RWPE1 (cell line): ENCODE measurements around the gene CSAD.

Experiments
- CTCF ChIA-PET: fragments of 350-600 bp; sonication (Branson Sonifier 250); formaldehyde crosslinking; extraction: SDS; loops from one replicate; lab custom pipeline; 2021; lab: Yijun Ruan, JAX
- POLR2A ChIA-PET: fragments of 400-600 bp; formaldehyde crosslinking; extraction: SDS; loops from one replicate; lab custom pipeline; 2020; ENCODE audit warnings: antibody characterized with exemption; ENCODE audit not compliant: low non-redundant PET; lab: Yijun Ruan, JAX
- DNase-seq: peaks from one replicate; pipeline ENCODE4 v3.0.0; 2012; ENCODE audit warnings: low spot score
- H3K27ac ChIP-seq: fragments of 450-650 bp; 2 replicates; pipeline ENCODE4 v1.5.1; 2017
- TF ChIP-seq, protein P1 (sequence below): fragments of 450-650 bp; conservative IDR thresholded peaks from 2 replicates; pipeline ENCODE4 v1.5.1; 2017; ENCODE audit warnings: low read depth, mild to moderate bottlenecking

CSAD gene

DNA sequence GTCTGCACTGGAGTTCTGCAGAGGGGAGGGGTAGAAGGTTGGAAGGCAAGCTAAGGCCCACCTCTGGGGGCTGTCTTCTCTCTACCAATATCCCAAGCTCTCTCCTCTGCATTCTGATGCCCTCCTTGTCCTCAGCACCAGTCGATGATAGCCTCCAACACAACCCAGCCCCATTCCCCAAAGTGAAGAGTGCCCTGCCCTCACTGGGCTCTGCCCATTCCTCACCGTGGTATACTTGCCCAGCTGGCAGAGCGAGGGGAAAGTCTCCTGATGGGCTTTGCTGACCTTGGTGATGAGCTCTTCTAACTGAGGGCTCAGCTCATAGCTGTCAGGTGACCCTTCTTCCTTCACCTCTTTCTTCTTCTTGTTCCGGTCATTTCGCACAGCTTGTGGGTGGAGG is 33.5 kb upstream of the CSAD start:
- ChIA-PET POLR2A (interaction anchor here (1.0 to 1.3 kb wide), 2 partner anchors 10 to 37 kb away, joined by 3 read pairs; a partner anchor contains a TSS), CTCF (interaction anchor here (0.9 to 2.6 kb wide), 16 partner anchors 11 to 148 kb away, joined by 3 to 26 read pairs (median 8); partner anchors contain the start of genes AAAS, MYG1 and PFDN5)
- TF ChIP-seq, protein P1, sequence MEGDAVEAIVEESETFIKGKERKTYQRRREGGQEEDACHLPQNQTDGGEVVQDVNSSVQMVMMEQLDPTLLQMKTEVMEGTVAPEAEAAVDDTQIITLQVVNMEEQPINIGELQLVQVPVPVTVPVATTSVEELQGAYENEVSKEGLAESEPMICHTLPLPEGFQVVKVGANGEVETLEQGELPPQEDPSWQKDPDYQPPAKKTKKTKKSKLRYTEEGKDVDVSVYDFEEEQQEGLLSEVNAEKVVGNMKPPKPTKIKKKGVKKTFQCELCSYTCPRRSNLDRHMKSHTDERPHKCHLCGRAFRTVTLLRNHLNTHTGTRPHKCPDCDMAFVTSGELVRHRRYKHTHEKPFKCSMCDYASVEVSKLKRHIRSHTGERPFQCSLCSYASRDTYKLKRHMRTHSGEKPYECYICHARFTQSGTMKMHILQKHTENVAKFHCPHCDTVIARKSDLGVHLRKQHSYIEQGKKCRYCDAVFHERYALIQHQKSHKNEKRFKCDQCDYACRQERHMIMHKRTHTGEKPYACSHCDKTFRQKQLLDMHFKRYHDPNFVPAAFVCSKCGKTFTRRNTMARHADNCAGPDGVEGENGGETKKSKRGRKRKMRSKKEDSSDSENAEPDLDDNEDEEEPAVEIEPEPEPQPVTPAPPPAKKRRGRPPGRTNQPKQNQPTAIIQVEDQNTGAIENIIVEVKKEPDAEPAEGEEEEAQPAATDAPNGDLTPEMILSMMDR: no peak
- DNase-seq: no peak
- peak overlapping the region; percentile 99 for H3K27ac ChIP-seq

DNA sequence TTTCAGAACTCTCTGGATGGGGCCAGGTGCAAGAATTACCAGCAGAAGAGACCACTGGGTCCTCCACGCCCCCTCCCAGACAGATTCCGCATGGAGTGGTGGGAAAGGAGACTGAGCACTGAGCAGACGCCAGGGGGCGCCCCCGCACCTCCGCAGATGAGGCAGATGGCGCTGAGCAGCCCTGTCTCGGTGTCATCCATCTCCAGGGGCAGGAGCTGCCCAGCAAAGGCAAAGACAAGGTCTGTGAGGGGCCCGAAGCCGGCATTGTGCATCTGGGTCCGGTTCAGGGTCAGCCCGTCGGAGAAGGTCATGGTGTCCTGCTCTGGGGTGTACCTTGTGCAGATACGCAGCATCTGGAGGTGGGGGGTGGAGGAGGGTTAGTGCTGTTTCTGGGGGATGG is 32.6 kb upstream of the CSAD start:
- peak overlapping the region; percentile 99 for H3K27ac ChIP-seq
- ChIA-PET CTCF (interaction anchor here (0.6 to 3.0 kb wide), 27 partner anchors 10 to 147 kb away, joined by 3 to 26 read pairs (median 6); partner anchors contain the start of genes AAAS, ESPL1, MYG1 and PFDN5), POLR2A (interaction anchor here (1.0 to 1.3 kb wide), 2 partner anchors 11 to 38 kb away, joined by 3 read pairs; a partner anchor contains a TSS)
- TF ChIP-seq, protein P1: peak; percentile 93
- DNase-seq: peak; percentile 74

DNA sequence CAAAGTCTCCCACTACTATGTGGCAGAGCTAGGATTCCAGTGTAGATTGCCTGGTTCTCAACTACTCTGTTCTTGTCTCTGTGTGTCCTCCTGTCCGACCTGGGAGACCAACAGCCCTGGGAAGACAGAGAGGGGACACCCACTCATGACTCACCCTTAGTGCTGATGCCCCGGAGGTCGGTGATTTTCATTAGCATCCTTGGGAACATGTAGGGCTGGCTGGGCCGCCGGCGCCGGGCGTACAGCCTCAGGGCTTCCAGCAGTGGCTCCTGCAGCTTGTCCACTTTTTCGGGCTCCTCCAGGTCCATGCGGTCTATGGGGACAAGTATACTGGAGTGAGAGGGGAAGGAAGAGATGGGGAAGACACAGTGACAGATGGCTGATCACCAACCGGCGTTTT is 32.2 kb upstream of the CSAD start:
- no peak for DNase-seq
- TF ChIP-seq, protein P1: no peak
- peak overlapping the region; percentile 99 for H3K27ac ChIP-seq
- ChIA-PET CTCF (interaction anchor here (0.6 to 3.0 kb wide), 9 partner anchors 39 to 109 kb away, joined by 3 to 26 read pairs (median 11); partner anchors contain the start of genes AAAS, ESPL1 and PFDN5), POLR2A (interaction anchor here (1.3 kb wide), 1 partner anchor 38 kb away, joined by 3 read pairs; a partner anchor contains a TSS)

DNA sequence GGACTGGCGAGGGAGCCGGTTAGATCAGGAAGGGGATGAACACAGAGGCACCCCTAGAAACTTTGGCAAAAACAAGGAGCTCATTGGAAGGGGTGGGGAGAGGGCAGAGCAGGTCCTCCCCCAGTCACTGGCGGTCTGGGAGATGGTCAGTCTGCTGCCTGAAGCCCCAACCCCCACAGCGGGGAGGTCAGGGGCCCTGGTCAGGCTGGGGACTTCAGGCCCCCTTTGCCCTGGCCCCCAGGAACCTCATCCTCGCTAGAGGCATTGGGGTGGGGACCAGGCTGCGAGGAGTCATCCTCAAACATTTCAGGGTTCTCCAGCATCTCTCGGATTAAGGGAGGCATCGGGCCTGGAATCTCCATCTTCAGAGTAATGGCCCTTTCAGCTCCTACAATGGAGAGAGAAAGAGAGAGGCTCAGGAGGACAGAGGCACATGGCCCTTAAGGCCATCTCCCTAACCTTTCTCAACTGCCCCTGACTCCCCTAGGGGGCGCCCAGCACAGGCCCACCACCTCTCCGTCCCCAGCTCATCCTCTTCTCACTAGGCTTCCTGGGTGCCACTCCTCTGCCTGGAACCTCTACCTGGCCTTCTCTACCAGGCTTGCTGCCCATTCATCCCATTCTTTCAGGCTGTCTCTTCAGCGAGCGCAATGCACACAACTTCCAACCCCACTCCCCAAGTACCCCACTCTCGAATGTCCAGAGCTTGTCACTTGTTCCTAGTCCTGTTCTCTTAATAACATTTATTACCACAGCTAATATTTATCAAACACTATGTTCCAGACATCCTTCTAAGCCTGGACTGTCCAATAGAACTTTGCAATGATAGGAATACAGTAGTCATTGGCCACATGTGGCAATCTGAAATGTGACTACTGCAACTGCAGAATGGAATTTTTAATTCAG is 31.0 kb upstream of the CSAD start:
- CTCF ChIA-PET: interaction anchor here (0.6 to 3.0 kb wide), 7 partner anchors 40 to 1072 kb away, joined by 3 to 25 read pairs (median 4); partner anchors contain the start of genes AAAS and ESPL1
- TF ChIP-seq, protein P1: peak; percentile 19; the same call in 1 of the 2 replicates
- no peak for DNase-seq
- POLR2A ChIA-PET: no interaction called here
- H3K27ac ChIP-seq: peak overlapping the region; percentile 7; the same call in 1 of the 2 replicates

DNA sequence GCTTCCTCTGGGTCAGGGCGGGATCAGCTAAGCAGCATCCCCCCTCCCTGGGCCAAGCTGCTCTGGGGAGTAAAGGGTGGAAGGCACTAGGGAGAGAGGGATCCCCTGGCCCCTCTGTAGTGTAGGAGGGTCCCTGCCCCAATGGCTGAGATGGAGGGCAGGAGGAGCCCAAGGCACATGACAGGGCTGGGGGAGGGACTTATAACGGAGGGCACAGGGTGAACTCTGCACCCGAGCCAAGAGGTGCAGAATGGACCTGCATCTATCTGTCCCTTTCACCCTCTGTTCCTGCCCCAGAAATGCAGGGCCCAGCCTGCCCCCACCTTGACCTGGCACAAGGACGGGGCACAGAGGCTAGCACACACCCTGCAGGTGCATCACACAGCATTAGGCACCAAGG is 30.1 kb upstream of the CSAD start:
- TF ChIP-seq, protein P1: no peak
- CTCF ChIA-PET: interaction anchor here (0.6 to 3.0 kb wide), 3 partner anchors 41 to 158 kb away, joined by 3 to 25 read pairs (median 11); partner anchors contain the start of gene ESPL1
- POLR2A ChIA-PET: interaction anchor here (0.6 kb wide), 1 partner anchor 15 kb away, joined by 3 read pairs; no protein-coding TSS in a partner anchor
- H3K27ac ChIP-seq: peak overlapping the region; percentile 7; the same call in 1 of the 2 replicates
- DNase-seq: no peak

DNA sequence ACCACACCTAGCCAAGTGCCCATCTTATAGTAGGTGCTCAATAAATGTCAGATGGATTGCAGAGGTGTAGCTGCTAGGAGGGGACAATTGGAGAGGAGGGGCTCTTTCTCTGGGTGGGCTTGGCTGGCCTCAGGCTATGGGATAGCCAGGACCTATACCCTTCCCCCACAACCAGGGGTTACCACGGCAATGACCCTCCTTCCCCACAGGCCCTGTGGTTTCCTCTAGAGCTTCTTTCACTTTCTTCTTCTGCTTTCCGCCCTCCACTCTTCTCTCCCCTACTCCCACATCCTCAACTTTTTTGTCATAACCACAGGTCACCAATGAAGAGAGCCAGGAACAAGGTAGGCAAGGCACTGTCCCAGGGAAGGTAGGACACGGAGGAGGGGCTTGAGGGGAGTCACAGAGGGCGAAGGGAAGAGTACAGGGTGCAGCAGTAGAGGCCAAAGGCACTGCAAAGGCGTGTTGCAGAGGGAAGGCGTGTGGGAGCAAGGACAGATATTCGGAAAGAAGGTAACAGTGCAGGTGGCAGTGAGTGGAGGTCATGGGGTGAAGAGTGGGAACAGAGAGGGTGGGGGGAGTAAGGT is 28.2 kb upstream of the CSAD start:
- no peak overlapping the region for H3K27ac ChIP-seq
- TF ChIP-seq, protein P1: no peak
- CTCF ChIA-PET: no interaction called here
- no peak for DNase-seq
- POLR2A ChIA-PET: no interaction called here
